SKM-1 (cell line): ENCODE results near the gene NLRC5.
"Not testable (repeated sequence)": the region's sequence is repeated elsewhere in the genome, so short reads cannot be mapped to it uniquely, and the experiment has no call there.

Experiments
- DNase-seq: peaks from one replicate; lab custom pipeline; 2025; ENCODE audit not compliant: unreplicated experiment; lab: John Stamatoyannopoulos, UW

Gene NLRC5

GRCh38 chr16:57070424-57070823, 81.1 kb downstream of the NLRC5 start:
- DNase-seq: no peak

GRCh38 chr16:57071081-57071732, 81.8 kb downstream of the NLRC5 start:
- not testable (repeated sequence) for DNase-seq

- DNase-seq: no peak
Observed at GRCh38 chr16:57071831-57072582, 82.7 kb downstream of the NLRC5 start.

- DNase-seq: no peak
Observed at GRCh38 chr16:57072616-57073275, 83.4 kb downstream of the NLRC5 start.

- DNase-seq: no peak
Observed at GRCh38 chr16:57077714-57078113, 88.4 kb downstream of the NLRC5 start.

- no peak for DNase-seq
Observed at GRCh38 chr16:57081744-57082143, 92.4 kb downstream of the NLRC5 start.

- DNase-seq: no peak
Observed at GRCh38 chr16:57082664-57083063, 93.3 kb downstream of the NLRC5 start.

- no peak for DNase-seq
Observed at GRCh38 chr16:57083485-57084126, 94.2 kb downstream of the NLRC5 start.

GRCh38 chr16:57084257-57084770, 95.0 kb downstream of the NLRC5 start:
- DNase-seq: peak; percentile 78

GRCh38 chr16:57084996-57085395, 95.6 kb downstream of the NLRC5 start:
- DNase-seq: peak; percentile 73

GRCh38 chr16:57087003-57087402, 97.6 kb downstream of the NLRC5 start:
- DNase-seq: no peak

GRCh38 chr16:57089406-57089805, 100.0 kb downstream of the NLRC5 start:
- no peak for DNase-seq

GRCh38 chr16:57091200-57091974, 102.0 kb downstream of the NLRC5 start:
- DNase-seq: no peak

- DNase-seq: no peak
Observed at GRCh38 chr16:57091975-57092785, 102.8 kb downstream of the NLRC5 start, which contains the start of gene CPNE2. Gene CPNE2, plus strand, starts transcription at chr16:57092583. Its CDS starts 18,160 bp downstream, at chr16:57110743.

- no peak for DNase-seq
Observed at GRCh38 chr16:57092786-57093411, 103.5 kb downstream of the NLRC5 start.

GRCh38 chr16:57093666-57094564, 104.6 kb downstream of the NLRC5 start:
- DNase-seq: no peak

GRCh38 chr16:57094911-57095310, 105.6 kb downstream of the NLRC5 start:
- DNase-seq: no peak

- no peak for DNase-seq
Observed at GRCh38 chr16:57096192-57096591, 106.8 kb downstream of the NLRC5 start.
